GM21526 (cell line): ENCODE results near the gene C4orf33.
"Not testable (repeated sequence)": the region's sequence is repeated elsewhere in the genome, so short reads cannot be mapped to it uniquely, and the experiment has no call there.

Source experiments
- ATAC-seq: cut with Tn5 transposase; IDR thresholded peaks from one replicate; pipeline ENCODE4 v1.9.1; 2021; ENCODE audit warnings: moderate library complexity; ENCODE audit not compliant: unreplicated experiment, low FRiP score

C4orf33 gene

GRCh38 chr4:129095811-129096454, at the start of gene C4orf33:
Gene C4orf33, plus strand, starts transcription at chr4:129096152. Its CDS starts 6,459 bp downstream, at chr4:129102611.
- ATAC-seq, result peak; percentile 54

- no peak for ATAC-seq
Measured at GRCh38 chr4:129059028-129059427, 36.9 kb upstream of the C4orf33 start.

GRCh38 chr4:129062580-129062979, 33.4 kb upstream of the C4orf33 start:
- ATAC-seq, result no peak

GRCh38 chr4:129063640-129064039, 32.3 kb upstream of the C4orf33 start:
- ATAC-seq, result no peak

- no peak for ATAC-seq
Measured at GRCh38 chr4:129064717-129065116, 31.2 kb upstream of the C4orf33 start.

- ATAC-seq, result not testable (repeated sequence)
Measured at GRCh38 chr4:129069537-129069936, 26.4 kb upstream of the C4orf33 start.

- ATAC-seq, result no peak
Measured at GRCh38 chr4:129077326-129077725, 18.6 kb upstream of the C4orf33 start.

- ATAC-seq, result no peak
Measured at GRCh38 chr4:129080129-129080528, 15.8 kb upstream of the C4orf33 start.

- no peak for ATAC-seq
Measured at GRCh38 chr4:129082302-129082701, 13.7 kb upstream of the C4orf33 start.

- no peak for ATAC-seq
Measured at GRCh38 chr4:129085472-129085871, 10.5 kb upstream of the C4orf33 start.

- ATAC-seq, result no peak
Measured at GRCh38 chr4:129087516-129087915, 8.4 kb upstream of the C4orf33 start.

GRCh38 chr4:129092631-129093190, 3.2 kb upstream of the C4orf33 start:
- ATAC-seq, result no peak

- peak; percentile 95 for ATAC-seq
Measured at GRCh38 chr4:129093191-129093920, 2.6 kb upstream of the C4orf33 start, which contains the start of gene SCLT1. Gene SCLT1, minus strand, starts transcription at chr4:129093539. Its CDS starts 436 bp downstream, at chr4:129093103.

- no peak for ATAC-seq
Measured at GRCh38 chr4:129094347-129094746, 1.6 kb upstream of the C4orf33 start.

- no peak for ATAC-seq
Measured at GRCh38 chr4:129098531-129099001, 2.6 kb downstream of the C4orf33 start.

GRCh38 chr4:129109965-129110824, 14.2 kb downstream of the C4orf33 start:
- no peak for ATAC-seq

- no peak for ATAC-seq
Measured at GRCh38 chr4:129110931-129111330, 15.0 kb downstream of the C4orf33 start.

- ATAC-seq, result no peak
Measured at GRCh38 chr4:129111919-129112318, 16.0 kb downstream of the C4orf33 start.

GRCh38 chr4:129113434-129113833, 17.5 kb downstream of the C4orf33 start:
- no peak for ATAC-seq

- ATAC-seq, result no peak
Measured at GRCh38 chr4:129113919-129114318, 18.0 kb downstream of the C4orf33 start.

GRCh38 chr4:129117705-129118104, 21.8 kb downstream of the C4orf33 start:
- ATAC-seq, result no peak
